ENCODE measurements around the gene TENM3.

TENM3 gene

GRCh38 chr4:182400790-182401189, 157.6 kb downstream of the TENM3 start:
- H3F3A ChIP-seq (ENCODE audit: insufficient read depth, low read length): no peaks in the 10 kb centered on the region
- DNase-seq: no peak
- no peak overlapping the region for H3K4me3 ChIP-seq (ENCODE audit: low read length)
- H3K4me1 ChIP-seq (ENCODE audit: low read length): no peaks in the 10 kb centered on the region
- H3K4me2 ChIP-seq (ENCODE audit: low read depth, low read length): no peak overlapping the region
- H4K20me1 ChIP-seq (ENCODE audit: insufficient read depth, low read length): no peaks in the 10 kb centered on the region
- H2AFZ ChIP-seq (ENCODE audit: low read length): no peak overlapping the region
- no peak overlapping the region for H3K9ac ChIP-seq (ENCODE audit: low read length)
- H3K27me3 ChIP-seq (replicated peaks; ENCODE audit: insufficient read depth, low read length): no peaks in the 10 kb centered on the region
- H3K27ac ChIP-seq (ENCODE audit: low read length): no peak overlapping the region
- no peaks in the 10 kb centered on the region for H3K79me2 ChIP-seq (ENCODE audit: low read length)
- no peaks in the 10 kb centered on the region for H3K36me3 ChIP-seq (replicated peaks; ENCODE audit: insufficient read depth, low read length)
- H3K9me3 ChIP-seq (replicated peaks; ENCODE audit: insufficient read depth, low read length): no peaks in the 10 kb centered on the region
- H3K9me2 ChIP-seq (replicated peaks; ENCODE audit: insufficient read depth, low read length): no peaks in the 10 kb centered on the region
- no peak for TF ChIP-seq EZH2 (optimal IDR thresholded peaks at IDR 0.05; ENCODE audit: low read depth, low read length)
- no peak for TF ChIP-seq EZH2phosphoT487 (IDR thresholded peaks at IDR 0.05; ENCODE audit: low read length)
- TF ChIP-seq CTCF (IDR thresholded peaks at IDR 0.05; ENCODE audit: low read length): no peak

- Histone ChIP-seq H3K36me3 (replicated peaks; ENCODE audit: insufficient read depth, low read length) (no peaks in the 10 kb centered on the region), H3K9ac (ENCODE audit: low read length) (no peak overlapping the region), H3K9me3 (replicated peaks; ENCODE audit: insufficient read depth, low read length) (no peaks in the 10 kb centered on the region), H3K9me2 (replicated peaks; ENCODE audit: insufficient read depth, low read length) (no peaks in the 10 kb centered on the region), H4K20me1 (ENCODE audit: insufficient read depth, low read length) (no peaks in the 10 kb centered on the region), H3K79me2 (ENCODE audit: low read length) (no peaks in the 10 kb centered on the region), H3K27ac (ENCODE audit: low read length) (no peak overlapping the region), H3K4me1 (ENCODE audit: low read length) (no peaks in the 10 kb centered on the region), H3K4me2 (ENCODE audit: low read depth, low read length) (no peak overlapping the region), H2AFZ (ENCODE audit: low read length) (no peak overlapping the region), H3F3A (ENCODE audit: insufficient read depth, low read length) (no peaks in the 10 kb centered on the region), H3K4me3 (ENCODE audit: low read length) (no peak overlapping the region), H3K27me3 (replicated peaks; ENCODE audit: insufficient read depth, low read length) (no peaks in the 10 kb centered on the region)
- TF ChIP-seq EZH2phosphoT487 (IDR thresholded peaks at IDR 0.05; ENCODE audit: low read length): no peak
- TF ChIP-seq CTCF (IDR thresholded peaks at IDR 0.05; ENCODE audit: low read length): no peak
- TF ChIP-seq EZH2 (optimal IDR thresholded peaks at IDR 0.05; ENCODE audit: low read depth, low read length): no peak
- no peak for DNase-seq
Measured at GRCh38 chr4:182404376-182404775, 161.2 kb downstream of the TENM3 start.

GRCh38 chr4:182405087-182405486, 161.9 kb downstream of the TENM3 start:
- H3K4me2 ChIP-seq (ENCODE audit: low read depth, low read length): no peak overlapping the region
- no peak overlapping the region for H3K27ac ChIP-seq (ENCODE audit: low read length)
- no peaks in the 10 kb centered on the region for H3K4me1 ChIP-seq (ENCODE audit: low read length)
- H3K4me3 ChIP-seq (ENCODE audit: low read length): no peak overlapping the region
- no peak overlapping the region for H3K9ac ChIP-seq (ENCODE audit: low read length)
- no peaks in the 10 kb centered on the region for H3K79me2 ChIP-seq (ENCODE audit: low read length)
- H4K20me1 ChIP-seq (ENCODE audit: insufficient read depth, low read length): no peaks in the 10 kb centered on the region
- no peaks in the 10 kb centered on the region for H3K9me3 ChIP-seq (replicated peaks; ENCODE audit: insufficient read depth, low read length)
- H3K9me2 ChIP-seq (replicated peaks; ENCODE audit: insufficient read depth, low read length): no peaks in the 10 kb centered on the region
- DNase-seq: no peak
- H3K27me3 ChIP-seq (replicated peaks; ENCODE audit: insufficient read depth, low read length): no peaks in the 10 kb centered on the region
- no peak for TF ChIP-seq EZH2 (optimal IDR thresholded peaks at IDR 0.05; ENCODE audit: low read depth, low read length)
- TF ChIP-seq CTCF (IDR thresholded peaks at IDR 0.05; ENCODE audit: low read length): no peak
- TF ChIP-seq EZH2phosphoT487 (IDR thresholded peaks at IDR 0.05; ENCODE audit: low read length): no peak
- no peak overlapping the region for H2AFZ ChIP-seq (ENCODE audit: low read length)
- no peaks in the 10 kb centered on the region for H3K36me3 ChIP-seq (replicated peaks; ENCODE audit: insufficient read depth, low read length)
- no peaks in the 10 kb centered on the region for H3F3A ChIP-seq (ENCODE audit: insufficient read depth, low read length)

All from MM.1S (cell line).